HL-60 (cell line): Measurements from ENCODE around the gene CTCF.

Experiments
- DNase-seq, 2 experiments: peaks; one replicate each; pipeline ENCODE4 v3.0.0-alpha.2; 2010 to 2020; ENCODE audit warnings: low read depth in 1 of 2, low spot score in 1 of 2
- H3K27ac ChIP-seq: fragments of 250-450 bp; sonication (Bioruptor Pico); replicated peaks from 2 replicates; pipeline ENCODE4 v1.5.1; 2020; ENCODE audit warnings: mild to moderate bottlenecking, moderate library complexity
- H3K27me3 ChIP-seq: fragments of 250-450 bp; sonication (Bioruptor Pico); 2 replicates; pipeline ENCODE4 v1.5.1; 2021; ENCODE audit warnings: mild to moderate bottlenecking, moderate library complexity; ENCODE audit not compliant: insufficient read depth, poor library complexity, severe bottlenecking
- H3K4me3 ChIP-seq: replicated peaks from 2 replicates; pipeline ENCODE4 v1.5.1; 2011; ENCODE audit warnings: mild to moderate bottlenecking, control low read depth, low read length; ENCODE audit not compliant: insufficient read depth
- CTCF ChIP-seq: IDR thresholded peaks from one replicate; pipeline ENCODE4 v1.5.1; 2011; ENCODE audit warnings: low read length, control low read depth, inconsistent platforms; ENCODE audit not compliant: insufficient read depth
- GABPA ChIP-seq: IDR thresholded peaks from 2 replicates; pipeline ENCODE4 v1.6.1; 2012; ENCODE audit warnings: low read depth
- POLR2AphosphoS5 ChIP-seq: IDR thresholded peaks from 2 replicates; pipeline ENCODE4 v1.6.1; 2012; ENCODE audit warnings: low read depth
- REST ChIP-seq: IDR thresholded peaks from 2 replicates; pipeline ENCODE4 v1.6.1; 2012; ENCODE audit warnings: low read depth; ENCODE audit not compliant: insufficient replicate concordance
- SPI1 ChIP-seq: IDR thresholded peaks from 2 replicates; pipeline ENCODE4 v1.6.1; 2012; ENCODE audit warnings: low read depth, mild to moderate bottlenecking, borderline replicate concordance

CTCF gene

GRCh38 chr16:67647681-67648080, 85.4 kb downstream of the CTCF start:
- Histone ChIP-seq H3K27ac (no peak overlapping the region), H3K27me3 (no peaks in the 10 kb centered on the region), H3K4me3 (no peak overlapping the region)
- TF ChIP-seq GABPA (no peak), POLR2AphosphoS5 (no peak), SPI1 (no peak), REST (no peak), CTCF (no peak)
- DNase-seq, result no peak

- TF ChIP-seq GABPA (no peak), CTCF (no peak), POLR2AphosphoS5 (no peak), REST (no peak), SPI1 (no peak)
- DNase-seq, result no peak
- Histone ChIP-seq H3K27ac (no peak overlapping the region), H3K27me3 (no peaks in the 10 kb centered on the region), H3K4me3 (no peak overlapping the region)
Measured at GRCh38 chr16:67648088-67648763, 85.9 kb downstream of the CTCF start.

GRCh38 chr16:67648764-67649407, 86.6 kb downstream of the CTCF start:
- DNase-seq, result no peak
- no peaks in the 10 kb centered on the region for H3K27me3 ChIP-seq
- H3K4me3 ChIP-seq, result no peak overlapping the region
- TF ChIP-seq CTCF, result no peak
- no peak for TF ChIP-seq GABPA
- no peak for TF ChIP-seq REST
- H3K27ac ChIP-seq, result no peak overlapping the region
